ENCODE data around the gene GALNT18.

Gene GALNT18

DNA sequence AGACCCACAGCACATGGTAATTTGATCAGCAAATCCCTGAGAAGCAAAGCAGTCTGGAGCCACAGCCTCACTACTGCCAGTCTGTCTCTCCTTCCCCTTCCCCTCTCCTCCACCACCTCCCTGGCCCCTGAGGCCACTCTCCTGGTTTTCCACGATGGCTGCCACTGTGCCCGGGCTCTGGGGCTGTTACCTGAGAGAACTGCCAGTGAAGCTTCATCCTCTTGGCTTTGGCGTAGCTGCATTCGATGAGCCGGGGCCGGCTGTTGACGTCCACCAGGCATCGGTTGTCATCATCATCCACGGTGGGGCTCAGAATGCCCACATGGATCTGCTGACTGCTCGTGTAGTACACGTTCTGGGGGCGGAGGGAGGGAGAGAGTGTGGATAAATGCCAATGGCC, 329.0 kb downstream of the GALNT18 start:
- DNase-seq, result no peak

DNA sequence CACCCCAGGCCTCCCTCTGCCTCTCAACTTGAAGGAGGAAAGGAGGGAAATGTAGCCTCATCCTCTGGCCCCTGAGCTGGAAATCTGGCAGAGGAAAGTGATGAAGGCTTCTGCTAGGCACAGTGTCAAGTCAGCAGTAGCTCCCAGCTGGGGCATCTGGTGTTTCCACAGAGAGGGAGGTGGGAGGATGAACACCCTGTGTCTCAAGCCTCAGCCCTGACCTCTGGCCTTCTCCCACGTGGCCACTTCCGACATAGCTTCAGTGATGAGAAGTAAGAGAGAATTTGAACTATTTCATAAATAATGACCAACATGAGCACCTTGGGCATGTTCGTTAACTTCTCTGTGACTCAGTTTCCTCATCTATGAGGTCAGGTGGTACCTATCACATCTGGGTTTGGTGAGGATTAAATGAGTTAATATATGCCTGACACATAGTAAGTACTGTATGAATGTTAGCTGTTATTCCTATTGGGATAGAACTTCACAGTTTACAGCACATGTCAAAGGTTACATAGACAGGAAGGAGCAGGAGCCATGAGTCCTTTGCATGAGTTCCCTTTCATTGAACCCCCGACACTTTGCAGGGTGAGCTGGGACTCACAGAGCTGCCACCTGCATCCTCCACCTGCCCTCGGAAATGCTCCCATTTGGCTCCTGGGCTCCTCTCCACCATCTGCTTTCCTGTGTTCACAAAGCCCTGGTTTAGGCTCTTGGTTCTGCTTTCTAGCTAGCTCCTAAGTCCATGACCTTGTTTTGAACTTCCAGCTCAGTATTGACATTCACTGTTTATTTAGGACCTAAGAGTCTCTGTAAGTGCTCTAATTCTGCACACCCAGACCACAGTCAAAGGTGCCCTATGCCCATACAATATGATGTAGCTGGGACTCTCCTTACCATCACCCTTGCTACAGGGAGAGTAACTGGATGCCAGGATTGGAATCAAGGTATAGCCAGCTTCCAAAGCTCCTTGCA, 330.5 kb downstream of the GALNT18 start:
- DNase-seq, result no peak

DNA sequence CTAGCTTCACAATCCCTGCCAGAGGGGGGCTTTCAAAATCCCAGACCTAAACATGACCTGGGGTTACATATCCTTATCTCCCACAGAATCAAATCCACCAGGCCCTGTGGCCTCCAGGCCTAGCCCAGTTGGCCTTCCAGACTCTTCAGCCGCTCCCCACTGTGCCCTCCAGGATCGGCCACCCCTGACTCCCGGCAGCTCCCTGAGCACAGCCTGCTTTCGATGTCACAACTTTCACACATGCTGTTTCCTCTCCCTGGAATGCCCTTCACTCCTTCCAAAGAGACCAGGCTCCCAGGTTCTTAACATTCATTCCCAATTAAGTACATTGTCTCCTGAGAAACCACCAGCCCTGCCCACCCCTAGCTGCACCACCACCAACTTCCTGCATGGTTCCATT, 331.5 kb downstream of the GALNT18 start:
- no peak for DNase-seq

DNA sequence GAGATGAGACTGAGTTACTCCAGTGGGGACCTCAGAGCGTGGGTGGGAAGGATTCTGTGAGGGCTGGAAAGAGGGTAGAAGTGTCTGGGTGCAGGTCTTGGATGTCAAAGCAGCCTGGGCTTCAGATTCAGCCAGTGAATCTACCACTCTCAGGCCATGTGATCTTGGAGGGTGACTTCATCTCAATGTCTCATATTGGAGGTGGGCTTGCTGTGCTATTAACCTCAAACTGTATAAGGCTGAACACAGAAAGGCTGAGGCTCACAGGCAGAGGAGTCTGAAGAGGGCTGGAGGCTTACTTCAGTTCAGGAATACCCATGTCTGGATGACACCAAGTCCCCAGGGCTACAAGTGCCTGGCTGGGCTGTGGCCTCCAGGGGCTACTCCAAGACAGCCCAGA, 332.1 kb downstream of the GALNT18 start:
- no peak for DNase-seq

DNA sequence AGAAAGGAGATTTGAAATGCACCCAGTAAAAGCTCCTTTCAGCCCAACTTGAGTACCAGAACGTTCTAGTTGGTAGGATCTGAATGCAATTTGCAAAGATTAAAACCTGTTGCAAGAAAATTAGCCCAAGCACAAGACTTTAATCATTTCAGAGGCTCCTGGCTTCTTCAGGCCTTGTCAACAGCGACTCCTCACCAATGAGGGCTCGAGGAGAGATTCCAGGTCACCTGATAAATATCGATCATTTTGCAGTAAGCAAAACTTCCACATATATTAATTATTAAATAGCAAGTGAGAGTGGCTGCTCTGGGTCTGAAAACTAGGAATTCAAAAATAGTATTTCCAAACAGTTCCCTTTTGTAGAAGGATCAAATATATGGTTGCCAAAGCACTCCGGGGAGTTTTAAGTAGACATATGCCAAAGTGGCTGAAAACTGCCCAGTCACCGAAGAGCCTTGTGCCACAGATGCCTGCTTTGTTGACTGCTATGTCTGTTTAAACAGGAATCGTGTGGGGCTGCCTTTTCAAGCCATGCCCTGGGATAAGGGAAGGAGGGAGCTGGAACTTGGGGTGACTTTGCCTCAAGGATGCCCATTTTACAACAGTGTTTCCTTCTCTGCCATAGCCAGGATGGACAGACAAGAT, 332.7 kb downstream of the GALNT18 start:
- no peak for DNase-seq

DNA sequence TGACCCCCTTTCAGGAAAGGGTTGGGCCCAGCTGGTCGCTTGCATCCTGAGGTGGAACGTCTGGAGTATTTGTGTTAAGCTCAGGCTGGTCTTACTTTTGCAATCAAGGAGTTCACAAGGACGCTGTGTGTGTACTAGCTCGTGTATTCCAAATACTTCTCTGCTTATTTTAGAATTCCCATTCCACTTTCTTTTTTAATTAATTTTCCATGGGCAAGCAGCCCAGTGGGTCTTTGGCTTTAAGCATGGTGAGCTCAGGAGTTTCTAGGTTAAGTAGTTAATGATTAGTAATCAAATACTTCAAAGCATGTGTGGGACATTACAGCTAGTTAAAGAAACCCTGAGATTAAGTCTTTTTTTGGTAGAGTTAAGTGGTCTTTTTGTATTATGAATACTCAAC, 337.3 kb downstream of the GALNT18 start:
- no peak for DNase-seq

DNA sequence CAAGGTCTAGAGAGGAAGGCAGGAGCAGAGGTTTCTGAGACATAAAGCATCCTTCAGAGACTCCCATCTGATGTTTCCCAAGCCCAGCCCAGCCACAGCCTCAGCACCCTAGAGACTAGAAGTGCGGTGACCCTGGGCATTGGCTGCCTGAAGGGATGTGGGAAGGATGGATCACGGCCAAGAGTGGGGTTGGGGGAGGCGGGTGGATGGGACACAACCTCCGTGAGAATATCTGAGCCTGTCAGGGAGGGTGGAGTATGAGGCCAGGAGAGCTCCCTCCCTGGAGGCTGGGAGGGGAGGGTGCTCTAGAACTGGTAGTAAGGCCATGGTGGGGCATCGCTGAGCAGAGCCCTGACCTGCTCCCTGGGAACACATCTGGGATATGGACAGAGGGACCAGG, 340.2 kb downstream of the GALNT18 start:
- no peak for DNase-seq

DNA sequence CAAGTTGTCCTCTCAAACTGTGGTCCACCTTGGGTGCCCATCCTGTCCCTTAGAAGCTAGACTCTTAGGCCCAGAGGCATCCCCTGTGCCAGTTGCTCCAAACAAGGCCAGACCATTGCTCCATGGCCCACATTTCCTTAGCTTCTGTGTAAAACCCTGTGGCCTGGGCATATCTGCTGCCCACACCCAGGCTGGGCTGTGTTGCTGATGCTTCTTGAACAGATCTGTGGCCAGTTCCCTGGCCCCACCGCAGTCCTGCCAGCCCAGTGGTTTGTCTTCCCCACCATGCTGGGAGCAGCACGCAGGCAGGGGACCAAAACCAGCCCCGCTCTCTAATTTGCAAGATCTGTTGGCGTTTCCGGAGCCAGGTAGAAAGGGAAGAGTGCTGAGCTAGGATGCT, 341.0 kb downstream of the GALNT18 start:
- DNase-seq, result no peak

DNA sequence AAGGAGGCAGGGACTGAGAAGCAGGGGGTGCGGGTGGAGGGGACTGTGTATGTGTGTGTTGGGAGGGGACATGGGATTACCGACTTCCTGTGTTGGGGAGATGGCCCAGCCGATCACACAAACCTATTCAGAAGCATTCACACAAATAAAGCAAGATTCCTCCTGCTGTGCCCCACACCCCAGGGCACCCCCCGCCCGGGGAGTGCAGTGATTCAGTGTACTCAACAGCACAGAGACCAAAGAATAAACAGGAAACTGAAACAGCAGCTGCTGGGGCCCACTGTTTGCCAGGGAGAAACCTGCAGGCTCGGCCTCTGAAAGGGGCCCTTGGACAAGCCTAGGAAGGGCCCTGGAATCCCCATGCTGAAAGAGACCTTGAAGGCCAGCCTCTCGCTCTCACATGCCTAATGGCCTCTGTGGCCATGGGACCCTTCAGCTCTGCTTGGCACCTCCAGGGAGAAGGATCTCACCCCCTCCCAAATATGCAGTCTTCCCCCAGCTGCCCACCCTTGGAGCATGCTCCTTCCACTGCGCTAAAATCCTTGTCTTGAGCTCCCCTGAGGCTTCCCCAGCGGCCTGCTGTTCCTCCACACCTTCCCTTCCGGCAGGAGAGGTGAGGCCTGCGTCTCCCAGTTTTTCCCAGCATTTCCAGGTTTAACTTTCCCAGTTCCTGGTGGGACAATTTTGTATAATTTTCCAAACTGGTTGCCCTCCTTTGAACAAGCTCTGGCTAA, 341.7 kb downstream of the GALNT18 start:
- no peak for DNase-seq

DNA sequence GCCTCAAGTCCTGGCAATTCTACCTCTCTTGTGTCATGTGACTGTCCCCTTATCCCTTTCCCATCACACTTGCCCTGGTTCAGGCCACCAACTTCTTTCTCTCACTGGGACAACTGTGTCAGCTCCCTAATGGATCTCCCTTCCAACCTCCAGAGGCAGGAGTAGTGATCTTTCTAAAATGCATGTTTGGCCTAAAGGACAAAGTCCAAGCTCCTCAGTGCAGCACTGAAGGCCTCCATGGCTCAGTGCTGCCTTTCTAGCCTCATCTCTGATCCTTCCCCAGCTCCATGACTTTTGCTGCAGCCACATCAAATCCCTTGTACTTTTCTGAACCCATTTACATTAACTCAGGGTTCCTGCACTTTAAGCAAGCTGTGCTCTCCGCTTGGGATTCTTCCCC, 349.6 kb downstream of the GALNT18 start:
- no peak for DNase-seq

DNA sequence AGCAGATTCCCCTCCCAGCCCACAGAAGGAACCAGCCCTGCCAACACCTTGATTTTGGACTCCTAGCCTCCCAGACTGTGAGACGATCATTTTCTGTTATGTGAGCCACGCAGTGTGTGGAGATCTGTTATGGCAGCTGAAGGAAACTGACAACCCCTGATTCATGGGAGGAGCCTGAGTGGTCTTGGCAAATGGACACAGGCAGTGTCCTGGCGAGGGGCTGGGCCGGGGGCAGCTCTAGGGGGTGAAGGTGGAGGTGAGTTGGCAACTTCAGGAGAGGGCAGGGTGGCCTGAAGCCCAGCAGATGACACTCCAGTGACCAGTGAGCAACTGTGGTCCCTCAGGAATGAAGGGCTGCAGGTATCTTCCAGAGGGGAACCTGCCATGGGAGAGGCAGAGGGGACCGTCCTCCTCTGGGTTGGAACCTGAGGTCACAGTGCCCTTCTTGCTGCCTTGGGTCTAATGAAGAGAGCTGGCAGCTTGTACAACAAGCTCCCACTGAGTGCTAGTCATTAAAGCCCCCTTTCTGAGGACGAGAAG, 351.5 kb downstream of the GALNT18 start:
- no peak for DNase-seq

DNA sequence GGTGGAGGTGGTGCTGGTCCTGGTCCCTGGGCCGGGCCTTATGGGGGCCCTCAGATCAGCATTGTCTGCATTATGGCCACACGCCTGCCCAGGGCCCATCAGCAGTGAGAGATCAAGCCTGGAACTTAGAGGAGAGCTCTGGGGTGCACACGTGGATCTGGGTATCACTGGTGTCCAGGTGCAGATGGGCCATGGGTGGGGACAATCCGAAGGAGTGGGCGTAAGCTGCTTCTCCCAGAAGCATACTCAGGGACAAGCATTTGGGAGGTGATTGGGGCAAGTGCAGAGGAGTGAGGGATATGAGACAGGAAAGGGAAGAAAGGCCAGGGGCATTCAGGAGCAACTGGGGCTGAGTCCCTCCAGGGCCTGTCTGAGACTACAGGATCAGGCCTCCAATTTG, 353.1 kb downstream of the GALNT18 start:
- no peak for DNase-seq

DNA sequence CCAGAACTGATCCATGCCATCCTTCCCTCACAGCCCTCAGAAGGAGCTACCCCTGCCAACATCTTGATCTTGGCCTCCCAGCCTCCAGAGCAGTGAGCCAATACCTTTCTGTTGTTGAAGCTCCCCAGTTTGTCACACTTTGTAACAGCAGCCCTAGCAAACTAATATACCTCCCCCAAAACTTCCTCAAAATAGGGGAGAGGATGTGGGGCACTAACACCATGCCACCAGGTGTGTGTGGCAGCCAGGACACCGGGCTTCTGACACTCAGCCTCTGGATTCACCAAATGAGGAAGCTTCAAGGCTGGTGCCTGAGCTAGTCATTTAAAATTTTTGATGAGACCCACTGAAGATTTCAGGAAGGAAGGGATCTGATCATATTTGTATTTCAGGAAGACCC, 353.7 kb downstream of the GALNT18 start:
- DNase-seq, result no peak

DNA sequence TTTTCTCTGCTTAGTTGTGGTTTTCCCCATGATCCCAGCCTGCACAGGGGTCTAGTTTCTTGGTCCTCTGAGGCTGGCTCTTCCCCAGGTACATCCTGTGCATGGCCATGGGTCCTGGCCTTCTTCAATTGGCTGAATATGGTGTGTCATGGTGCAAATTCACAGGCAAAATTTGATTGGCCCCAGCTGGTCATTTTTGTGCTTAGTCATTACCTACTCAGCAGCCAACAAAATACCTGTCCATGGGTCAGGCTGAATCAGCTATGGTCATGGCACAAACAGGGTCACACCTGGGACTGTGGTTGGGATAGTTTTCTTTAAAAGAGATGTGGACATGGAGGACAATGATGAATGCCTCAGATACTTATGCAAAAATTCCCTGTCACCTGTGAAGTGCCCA, 354.5 kb downstream of the GALNT18 start:
- no peak for DNase-seq

DNA sequence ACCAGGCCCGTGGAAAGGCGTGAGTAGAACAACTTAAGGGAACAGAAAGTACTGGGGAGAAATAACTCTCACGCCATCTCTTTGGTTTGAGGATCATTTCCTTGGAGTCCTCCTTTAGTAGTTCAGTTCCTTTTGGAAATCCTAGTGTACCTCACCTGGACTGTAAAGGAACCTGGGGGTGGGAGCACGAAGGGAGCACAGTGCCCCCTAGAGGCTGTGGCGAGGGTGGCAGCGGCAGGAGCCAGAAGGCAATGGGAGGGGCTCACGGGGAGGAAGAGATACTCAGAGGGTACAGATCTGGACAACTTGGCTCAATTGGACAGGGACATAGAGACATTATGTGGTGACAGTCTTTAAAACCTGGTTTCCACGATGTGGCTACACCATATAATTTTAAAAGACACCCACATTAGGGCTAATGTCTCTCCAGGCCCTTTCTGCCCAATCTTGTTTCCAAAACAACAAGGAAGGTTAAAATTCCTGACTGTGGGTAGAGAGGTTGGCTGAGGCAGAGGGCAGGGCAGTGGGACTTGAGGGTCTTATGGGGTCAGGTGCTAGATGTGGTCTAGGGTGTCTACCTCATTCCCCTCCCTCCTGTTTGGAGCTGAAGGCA, 355.7 kb downstream of the GALNT18 start:
- DNase-seq, result no peak

DNA sequence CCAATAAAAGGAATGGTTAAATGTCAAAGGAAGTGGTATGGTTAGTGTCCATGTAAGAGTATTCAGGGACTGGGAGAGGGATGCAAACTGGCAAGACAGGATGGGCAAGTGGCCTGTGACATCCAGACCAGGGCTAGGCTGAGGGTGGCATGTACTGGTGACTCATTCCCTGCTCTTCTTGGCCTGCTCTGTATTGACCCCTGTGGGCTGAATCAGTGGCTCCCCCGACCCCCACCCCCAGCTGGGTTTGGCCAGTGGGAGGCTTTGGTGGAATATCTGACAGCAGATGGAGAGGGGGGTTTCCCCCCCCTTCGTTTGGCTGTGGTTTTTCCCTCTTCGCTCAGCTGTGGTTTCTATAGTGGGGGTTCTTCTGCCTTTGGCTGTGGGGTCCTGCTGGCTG, 356.5 kb downstream of the GALNT18 start:
- no peak for DNase-seq

DNA sequence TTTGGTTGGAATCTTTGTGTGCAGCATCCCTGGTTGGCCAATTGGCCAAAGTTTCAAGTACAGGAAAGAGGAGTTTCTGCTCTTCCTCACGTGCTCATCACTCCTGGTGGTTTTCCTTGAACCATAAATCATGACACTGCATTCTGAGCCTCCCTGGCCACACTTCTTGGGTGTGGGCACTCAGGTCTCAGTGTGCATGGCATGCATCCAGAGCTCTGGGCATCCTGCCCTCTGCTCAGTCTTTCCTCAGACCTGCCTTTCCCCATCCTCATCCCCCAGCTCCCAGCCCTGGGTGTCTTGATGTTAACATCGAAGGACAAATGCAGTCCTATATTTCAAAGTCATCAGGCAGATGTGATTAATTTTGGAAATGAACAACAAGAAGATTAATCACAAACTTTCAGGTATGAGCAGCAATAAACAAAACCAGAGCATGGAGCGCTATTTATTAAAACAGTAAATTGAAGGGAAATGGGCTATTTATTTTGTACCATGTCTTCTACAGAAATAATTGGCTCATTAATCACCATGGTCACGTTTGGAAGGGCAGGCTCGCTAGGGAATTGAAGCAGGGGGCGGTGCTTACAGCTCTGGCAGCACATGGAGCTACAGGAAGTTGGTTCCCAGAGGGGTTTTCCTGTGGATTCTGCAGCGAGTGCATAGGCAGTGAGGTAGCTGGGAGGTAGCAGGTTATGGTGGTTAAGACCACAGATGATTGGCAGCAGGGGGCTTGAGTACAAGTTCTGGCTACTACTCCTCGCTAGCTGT, 358.4 kb downstream of the GALNT18 start:
- peak; percentile 53 for DNase-seq

DNA sequence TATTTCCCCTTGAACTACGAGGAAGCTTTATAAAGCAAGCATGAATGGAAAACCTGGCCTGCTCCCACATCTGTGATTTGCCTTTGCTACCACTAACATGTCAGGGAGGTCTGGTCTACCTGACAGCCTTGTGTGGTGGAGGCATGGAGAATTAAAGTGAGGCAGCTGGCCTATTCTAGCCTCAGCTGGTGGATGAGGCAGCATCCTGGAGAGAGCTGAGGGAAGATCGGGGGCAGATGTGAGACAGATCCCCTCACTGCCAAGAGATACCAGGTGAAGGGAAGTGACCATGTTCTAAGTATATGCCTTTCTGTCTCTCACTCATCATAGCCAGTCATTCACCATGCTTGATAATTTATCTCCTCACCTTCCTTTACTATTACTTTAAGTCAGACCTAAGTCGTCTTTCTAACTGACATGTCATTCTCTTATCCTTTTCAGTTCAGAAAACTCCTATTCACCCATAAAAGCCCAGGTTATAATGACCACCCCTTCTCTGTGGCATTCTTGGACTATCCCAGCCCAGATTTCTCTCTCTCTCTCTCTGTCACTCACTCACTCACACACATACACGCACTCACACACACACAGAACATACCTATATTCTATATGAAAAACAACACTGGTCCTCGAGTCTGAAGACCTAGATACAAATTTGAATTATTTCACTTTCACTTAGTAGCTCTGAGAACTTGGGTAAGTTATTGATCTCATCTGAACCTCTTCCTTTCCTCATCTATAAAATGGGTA, 359.5 kb downstream of the GALNT18 start:
- DNase-seq, result no peak

DNA sequence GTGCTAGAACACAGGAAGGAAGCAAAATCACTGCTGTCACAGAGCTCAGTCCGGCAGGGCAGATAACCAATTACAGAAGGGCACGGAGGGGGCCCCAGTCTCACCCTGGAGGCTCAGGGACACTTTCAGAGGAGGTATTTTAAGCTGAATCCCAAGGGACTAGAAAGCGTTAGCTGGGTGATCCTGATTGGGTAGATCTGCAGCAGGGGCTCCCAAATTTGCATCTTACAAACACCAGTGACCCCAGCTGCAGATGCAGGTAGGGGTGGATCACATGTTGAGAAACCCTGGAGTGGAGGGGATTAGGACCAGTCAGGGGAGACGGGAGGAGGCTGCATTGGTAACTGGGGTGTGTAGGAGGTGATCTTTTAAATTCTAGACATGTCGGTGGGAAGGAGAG, 360.2 kb downstream of the GALNT18 start:
- DNase-seq, result no peak

DNA sequence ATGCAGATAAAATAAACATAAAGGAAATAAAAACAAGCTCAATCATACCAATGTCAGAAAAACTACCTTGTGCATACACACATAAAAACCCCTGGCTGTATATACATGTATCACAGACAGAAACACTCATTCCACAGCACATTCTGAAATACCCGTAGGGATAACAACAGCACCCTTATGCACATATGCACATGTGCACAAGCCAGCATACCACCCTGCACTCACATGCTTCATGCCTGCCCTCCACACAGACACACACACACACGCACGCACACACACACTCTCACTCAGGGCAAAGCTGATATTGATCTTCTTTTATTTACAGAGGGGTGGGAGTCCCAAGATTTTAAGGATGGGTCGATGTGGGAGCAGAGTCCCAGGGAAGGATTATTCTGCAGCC, 360.9 kb downstream of the GALNT18 start:
- DNase-seq, result no peak

DNA sequence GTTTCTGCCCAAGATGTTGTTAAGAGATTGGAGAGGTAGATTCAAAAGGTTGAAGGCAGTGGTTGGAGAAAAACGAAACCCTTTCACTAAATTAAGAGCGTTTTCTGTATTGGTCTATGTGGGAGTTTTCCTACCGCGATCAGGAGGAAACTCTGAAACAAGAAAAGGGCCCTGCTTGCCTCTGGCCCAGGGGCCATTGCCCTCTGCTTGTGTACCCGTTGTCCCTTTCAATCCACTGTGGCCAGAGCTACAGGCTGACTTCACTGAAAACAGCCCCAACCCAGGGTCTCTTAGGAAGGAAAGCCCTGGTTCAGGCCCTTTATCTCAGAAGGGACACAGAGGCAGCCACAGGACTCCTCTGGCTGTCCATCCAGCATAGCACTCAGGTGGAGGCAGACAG, 367.8 kb downstream of the GALNT18 start:
- no peak for DNase-seq
